Neural progenitor cell (in vitro differentiated cells): ENCODE results near the gene KCNJ10.

Source experiments
- EZH2 ChIP-seq: fragments of 200-600 bp; sonication (generic); IDR thresholded peaks from 2 replicates; pipeline ENCODE4 v1.6.1; 2017; ENCODE audit warnings: antibody characterized with exemption, mild to moderate bottlenecking, moderate library complexity
- EZH2phosphoT487 ChIP-seq: fragments of 200-600 bp; sonication (generic); IDR thresholded peaks from 2 replicates; pipeline ENCODE4 v1.6.1; 2017; ENCODE audit warnings: antibody characterized with exemption
- TF ChIP-seq, protein P1 (sequence below): fragments of 200-600 bp; sonication (generic); IDR thresholded peaks from 2 replicates; pipeline ENCODE4 v1.5.1; 2017; ENCODE audit warnings: antibody characterized with exemption, mild to moderate bottlenecking

DNA sequence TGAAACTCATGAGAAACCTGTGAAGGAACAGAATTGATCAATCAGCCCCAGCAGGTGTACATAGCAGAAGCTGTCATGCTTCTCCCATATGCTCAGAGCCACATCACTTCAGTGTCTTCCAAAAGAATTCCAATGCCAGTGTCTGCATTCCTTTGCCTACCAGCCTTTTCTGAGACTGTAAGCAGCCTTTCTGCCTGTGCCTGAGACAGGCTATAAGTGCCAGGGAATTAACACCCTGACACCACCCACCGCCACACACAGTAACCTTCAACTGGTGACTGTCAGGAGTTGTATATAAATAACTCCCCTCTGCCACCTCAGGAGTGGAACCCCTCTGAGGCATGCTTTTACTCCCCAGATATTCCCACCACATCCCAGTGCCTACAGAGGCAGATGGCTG is 77.8 kb downstream of the KCNJ10 start:
- TF ChIP-seq, protein P1, sequence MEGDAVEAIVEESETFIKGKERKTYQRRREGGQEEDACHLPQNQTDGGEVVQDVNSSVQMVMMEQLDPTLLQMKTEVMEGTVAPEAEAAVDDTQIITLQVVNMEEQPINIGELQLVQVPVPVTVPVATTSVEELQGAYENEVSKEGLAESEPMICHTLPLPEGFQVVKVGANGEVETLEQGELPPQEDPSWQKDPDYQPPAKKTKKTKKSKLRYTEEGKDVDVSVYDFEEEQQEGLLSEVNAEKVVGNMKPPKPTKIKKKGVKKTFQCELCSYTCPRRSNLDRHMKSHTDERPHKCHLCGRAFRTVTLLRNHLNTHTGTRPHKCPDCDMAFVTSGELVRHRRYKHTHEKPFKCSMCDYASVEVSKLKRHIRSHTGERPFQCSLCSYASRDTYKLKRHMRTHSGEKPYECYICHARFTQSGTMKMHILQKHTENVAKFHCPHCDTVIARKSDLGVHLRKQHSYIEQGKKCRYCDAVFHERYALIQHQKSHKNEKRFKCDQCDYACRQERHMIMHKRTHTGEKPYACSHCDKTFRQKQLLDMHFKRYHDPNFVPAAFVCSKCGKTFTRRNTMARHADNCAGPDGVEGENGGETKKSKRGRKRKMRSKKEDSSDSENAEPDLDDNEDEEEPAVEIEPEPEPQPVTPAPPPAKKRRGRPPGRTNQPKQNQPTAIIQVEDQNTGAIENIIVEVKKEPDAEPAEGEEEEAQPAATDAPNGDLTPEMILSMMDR = no peak
- TF ChIP-seq EZH2 (no peak), EZH2phosphoT487 (no peak)
